GM23338 (cell line): ENCODE measurements around the gene RAC2. TPM values are rescaled to one million over a fixed set of nuclear protein-coding genes. Genes with fewer than 3 reads are reported as not detected.

Source experiments
- ATAC-seq: fragments of 200-7000 bp; cut with Tn5 transposase; 3 replicates; pipeline ENCODE4 v1.9.1; 2020
- DNase-seq: peaks from one replicate; pipeline ENCODE4 v3.0.0-alpha.2; 2015; ENCODE audit warnings: low spot score
- H2AFZ ChIP-seq: fragments of 200-600 bp; sonication (generic); 2 replicates; pipeline ENCODE4 v1.8.0; 2016; ENCODE audit warnings: antibody characterized with exemption, mild to moderate bottlenecking, moderate library complexity
- H3F3A ChIP-seq: fragments of 200-600 bp; sonication (generic); replicated peaks from 2 replicates; pipeline ENCODE4 v1.8.0; 2017; ENCODE audit warnings: antibody characterized with exemption, mixed run types, low read depth
- H3K27ac ChIP-seq: fragments of 200-600 bp; sonication (generic); 2 replicates; pipeline ENCODE4 v1.6.1; 2016; ENCODE audit warnings: low read depth
- H3K27me3 ChIP-seq: fragments of 200-600 bp; sonication (generic); 2 replicates; pipeline ENCODE4 v1.8.0; 2016; ENCODE audit warnings: mild to moderate bottlenecking, mixed run types, moderate library complexity; ENCODE audit not compliant: insufficient read depth
- H3K36me3 ChIP-seq: fragments of 200-600 bp; sonication (generic); 2 replicates; pipeline ENCODE4 v1.8.0; 2016; ENCODE audit warnings: mild to moderate bottlenecking; ENCODE audit not compliant: insufficient read depth
- H3K4me1 ChIP-seq: fragments of 200-600 bp; sonication (generic); 2 replicates; pipeline ENCODE4 v1.8.0; 2016; ENCODE audit warnings: mild to moderate bottlenecking, moderate library complexity; ENCODE audit not compliant: insufficient read depth
- H3K4me2 ChIP-seq: fragments of 200-600 bp; sonication (generic); 2 replicates; pipeline ENCODE4 v1.7.1; 2017; ENCODE audit warnings: mixed run types
- H3K4me3 ChIP-seq: fragments of 200-600 bp; sonication (generic); 2 replicates; pipeline ENCODE4 v1.6.1; 2016; ENCODE audit warnings: mixed run types
- H3K79me2 ChIP-seq: fragments of 200-600 bp; sonication (generic); replicated peaks from 2 replicates; pipeline ENCODE4 v1.8.0; 2017; ENCODE audit warnings: mild to moderate bottlenecking; ENCODE audit not compliant: insufficient read depth
- H3K9me2 ChIP-seq: fragments of 200-600 bp; sonication (generic); 2 replicates; pipeline ENCODE4 v1.8.0; 2017; ENCODE audit not compliant: insufficient read depth
- H4K20me1 ChIP-seq: fragments of 200-600 bp; sonication (generic); replicated peaks from 2 replicates; pipeline ENCODE4 v1.8.0; 2017; ENCODE audit warnings: mild to moderate bottlenecking; ENCODE audit not compliant: insufficient read depth
- H3K27ac Mint-ChIP-seq: 2 replicates; pipeline ENCODE4 v1.8.0; 2020; ENCODE audit warnings: inconsistent platforms, mild to moderate bottlenecking, moderate library complexity, mixed read lengths
- H3K27me3 Mint-ChIP-seq: 3 replicates; pipeline ENCODE4 v1.8.0; 2022; ENCODE audit warnings: low read depth, mild to moderate bottlenecking, moderate library complexity, mixed read lengths, inconsistent platforms; ENCODE audit not compliant: insufficient read depth, poor library complexity
- H3K36me3 Mint-ChIP-seq: 3 replicates; pipeline ENCODE4 v1.8.0; 2021; ENCODE audit warnings: low read depth, mild to moderate bottlenecking, inconsistent platforms, moderate library complexity, mixed read lengths
- H3K4me1 Mint-ChIP-seq: 3 replicates; pipeline ENCODE4 v1.8.0; 2020; ENCODE audit warnings: mild to moderate bottlenecking, inconsistent platforms, mixed read lengths
- H3K4me3 Mint-ChIP-seq: 3 replicates; pipeline ENCODE4 v1.8.0; 2021; ENCODE audit warnings: moderate library complexity, mild to moderate bottlenecking, inconsistent platforms, mixed read lengths
- H3K9me3 Mint-ChIP-seq: 3 replicates; pipeline ENCODE4 v1.8.0; 2020; ENCODE audit warnings: moderate library complexity, mild to moderate bottlenecking, inconsistent platforms, mixed read lengths
- CREB1 ChIP-seq: fragments of 250-450 bp; sonication (Bioruptor Pico); IDR thresholded peaks from 2 replicates; pipeline ENCODE4 v1.5.0; 2020; ENCODE audit warnings: low read depth, mild to moderate bottlenecking, moderate library complexity
- CTCF ChIP-seq, 2 experiments: fragments of 200-600 bp in 1 of 2; sonication (generic) in 1 of 2; conservative IDR thresholded peaks; 2 replicates each; pipeline versions ENCODE4 v1.5.1 to v1.6.1; 2016 to 2017; ENCODE audit warnings: antibody characterized with exemption in 2 of 2, low read depth in 2 of 2, mild to moderate bottlenecking in 2 of 2, moderate library complexity in 1 of 2
- EZH2 ChIP-seq: fragments of 200-600 bp; sonication (generic); IDR thresholded peaks from one replicate; pipeline ENCODE4 v1.8.0; 2017; ENCODE audit warnings: antibody characterized with exemption, mild to moderate bottlenecking, low read depth; ENCODE audit not compliant: unreplicated experiment
- EZH2phosphoT487 ChIP-seq: fragments of 200-600 bp; sonication (generic); IDR thresholded peaks from one replicate; pipeline ENCODE4 v1.8.1; 2018; ENCODE audit warnings: antibody characterized with exemption; ENCODE audit not compliant: unreplicated experiment
- JUNB ChIP-seq: IDR thresholded peaks from one replicate; pipeline ENCODE4 v1.6.1; 2016; ENCODE audit warnings: antibody characterized with exemption; ENCODE audit not compliant: unreplicated experiment
- NANOG ChIP-seq: IDR thresholded peaks from 2 replicates; pipeline ENCODE4 v1.6.1; 2016; ENCODE audit warnings: antibody characterized with exemption, borderline replicate concordance
- POLR2AphosphoS5 ChIP-seq: IDR thresholded peaks from 2 replicates; pipeline ENCODE4 v1.6.1; 2016; ENCODE audit warnings: antibody characterized with exemption, low read depth
- STAT1 ChIP-seq: IDR thresholded peaks from one replicate; pipeline ENCODE4 v1.6.1; 2016; ENCODE audit warnings: antibody characterized with exemption; ENCODE audit not compliant: unreplicated experiment
- ZNF331 ChIP-seq: fragments of 250-450 bp; sonication (Bioruptor Pico); IDR thresholded peaks from 2 replicates; pipeline ENCODE4 v1.5.0; 2020; ENCODE audit warnings: low read depth, mild to moderate bottlenecking, moderate library complexity
- ZNF462 ChIP-seq: fragments of 250-450 bp; sonication (Bioruptor Pico); IDR thresholded peaks from 2 replicates; pipeline ENCODE4 v1.5.0; 2020; ENCODE audit warnings: mild to moderate bottlenecking, moderate library complexity
- polyA plus RNA-seq: library from polyadenylated mRNA; unstranded; fragments of >200 nt; fragmentation: Nextera tagmentation; extraction: Ambion mirVana; gene quantifications from 2 replicates; pipeline ENCODE4 v1.2.1, GENCODE V29; 2016
- total RNA-seq: library from RNA; depleted of rRNA; stranded (reverse); fragments of >200 nt; shearing (Covaris generic); gene quantifications from 2 replicates; pipeline ENCODE4 v1.2.3, GENCODE V29; 2014
- TF ChIP-seq, protein P1 (sequence below): IDR thresholded peaks from 2 replicates; pipeline ENCODE4 v1.6.1; 2016; ENCODE audit warnings: antibody characterized with exemption

Gene RAC2
- total and polyA plus RNA-seq, 2 experiments from 2014 or later = 2.4 to 2.7 TPM

DNA sequence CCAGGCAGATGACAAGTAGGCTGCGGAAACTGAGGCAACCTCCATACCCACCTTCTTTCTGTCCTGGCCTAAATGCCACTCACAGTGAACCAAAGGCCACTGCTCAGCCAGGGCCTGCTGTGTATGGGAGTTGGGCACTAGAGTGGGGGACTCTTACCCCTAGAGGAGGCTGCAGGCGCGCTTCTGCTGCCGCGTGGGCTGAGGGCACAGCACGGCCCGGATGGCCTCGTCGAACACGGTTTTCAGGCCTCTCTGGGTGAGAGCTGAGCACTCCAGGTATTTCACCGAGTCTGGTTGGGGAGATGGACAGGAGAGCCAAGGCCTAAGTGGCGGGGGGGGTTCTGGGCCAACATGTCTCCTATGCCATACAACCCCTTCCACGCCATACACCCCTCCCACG is 17.6 kb downstream of the RAC2 start (continued):
- no peak for TF ChIP-seq EZH2
- TF ChIP-seq STAT1 = no peak
- no peak for TF ChIP-seq NANOG
- no peak for TF ChIP-seq EZH2phosphoT487
- no peak for TF ChIP-seq POLR2AphosphoS5
- TF ChIP-seq ZNF331 = no peak

DNA sequence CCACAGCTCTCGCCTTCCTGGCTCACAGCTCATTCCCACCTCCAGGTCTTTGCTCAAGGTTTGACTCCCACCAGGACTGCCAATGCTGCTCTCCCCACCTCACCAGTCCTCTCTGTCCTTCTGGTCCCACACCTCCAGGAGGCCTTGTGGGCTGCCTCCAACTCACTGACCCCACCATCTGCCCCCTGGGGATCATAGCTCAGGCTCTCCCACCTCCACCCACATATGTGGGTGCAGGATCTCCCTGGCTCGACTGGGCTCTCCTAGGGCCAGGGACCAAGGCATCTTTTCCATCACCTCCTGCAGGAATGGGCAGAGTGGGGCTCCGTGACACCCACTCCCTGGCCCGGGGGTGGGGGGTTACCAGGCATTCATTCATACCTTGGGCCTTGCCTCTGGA is 18.0 kb downstream of the RAC2 start:
- ATAC-seq (no peak), DNase-seq (no peak)
- no peak overlapping the region for H3K27ac ChIP-seq
- no peak overlapping the region for H3K4me3 ChIP-seq
- Mint-ChIP-seq H3K4me1 (no peaks in the 10 kb centered on the region), H3K9me3 (peaks cover 7% of the 10 kb centered on the region; the same call in 2 of the 3 replicates), H3K36me3 (no peaks in the 10 kb centered on the region), H3K27ac (no peak overlapping the region), H3K4me3 (no peak overlapping the region), H3K27me3 (peaks cover 13% of the 10 kb centered on the region)
- no peaks in the 10 kb centered on the region for H3K79me2 ChIP-seq
- no peaks in the 10 kb centered on the region for H3K36me3 ChIP-seq
- H4K20me1 ChIP-seq = no peaks in the 10 kb centered on the region
- H3K4me1 ChIP-seq = no peaks in the 10 kb centered on the region
- H3F3A ChIP-seq = no peaks in the 10 kb centered on the region
- no peaks in the 10 kb centered on the region for H3K27me3 ChIP-seq
- no peak overlapping the region for H2AFZ ChIP-seq
- H3K9me2 ChIP-seq = no peaks in the 10 kb centered on the region
- H3K4me2 ChIP-seq = no peak overlapping the region
- TF ChIP-seq POLR2AphosphoS5 (no peak), EZH2phosphoT487 (no peak), EZH2 (no peak), ZNF331 (no peak), CREB1 (CRISPR knock-in tag) (no peak), STAT1 (no peak), ZNF462 (CRISPR knock-in tag) (no peak), NANOG (no peak), CTCF (conservative IDR thresholded peaks at IDR 0.05; ENCODE audit: low read depth in 2 of 2) (no peak), JUNB (no peak)
- TF ChIP-seq, protein P1, sequence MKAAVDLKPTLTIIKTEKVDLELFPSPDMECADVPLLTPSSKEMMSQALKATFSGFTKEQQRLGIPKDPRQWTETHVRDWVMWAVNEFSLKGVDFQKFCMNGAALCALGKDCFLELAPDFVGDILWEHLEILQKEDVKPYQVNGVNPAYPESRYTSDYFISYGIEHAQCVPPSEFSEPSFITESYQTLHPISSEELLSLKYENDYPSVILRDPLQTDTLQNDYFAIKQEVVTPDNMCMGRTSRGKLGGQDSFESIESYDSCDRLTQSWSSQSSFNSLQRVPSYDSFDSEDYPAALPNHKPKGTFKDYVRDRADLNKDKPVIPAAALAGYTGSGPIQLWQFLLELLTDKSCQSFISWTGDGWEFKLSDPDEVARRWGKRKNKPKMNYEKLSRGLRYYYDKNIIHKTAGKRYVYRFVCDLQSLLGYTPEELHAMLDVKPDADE = no peak
